Activated T-cell treated with anti-CD3 and anti-CD28 coated beads for 48 hours (primary cell): ENCODE measurements around the gene WDR18.

Experiments used
- DNase-seq: peaks from one replicate; pipeline ENCODE4 v3.0.0-alpha.2; 2020; ENCODE audit warnings: low read depth

WDR18 gene

DNA sequence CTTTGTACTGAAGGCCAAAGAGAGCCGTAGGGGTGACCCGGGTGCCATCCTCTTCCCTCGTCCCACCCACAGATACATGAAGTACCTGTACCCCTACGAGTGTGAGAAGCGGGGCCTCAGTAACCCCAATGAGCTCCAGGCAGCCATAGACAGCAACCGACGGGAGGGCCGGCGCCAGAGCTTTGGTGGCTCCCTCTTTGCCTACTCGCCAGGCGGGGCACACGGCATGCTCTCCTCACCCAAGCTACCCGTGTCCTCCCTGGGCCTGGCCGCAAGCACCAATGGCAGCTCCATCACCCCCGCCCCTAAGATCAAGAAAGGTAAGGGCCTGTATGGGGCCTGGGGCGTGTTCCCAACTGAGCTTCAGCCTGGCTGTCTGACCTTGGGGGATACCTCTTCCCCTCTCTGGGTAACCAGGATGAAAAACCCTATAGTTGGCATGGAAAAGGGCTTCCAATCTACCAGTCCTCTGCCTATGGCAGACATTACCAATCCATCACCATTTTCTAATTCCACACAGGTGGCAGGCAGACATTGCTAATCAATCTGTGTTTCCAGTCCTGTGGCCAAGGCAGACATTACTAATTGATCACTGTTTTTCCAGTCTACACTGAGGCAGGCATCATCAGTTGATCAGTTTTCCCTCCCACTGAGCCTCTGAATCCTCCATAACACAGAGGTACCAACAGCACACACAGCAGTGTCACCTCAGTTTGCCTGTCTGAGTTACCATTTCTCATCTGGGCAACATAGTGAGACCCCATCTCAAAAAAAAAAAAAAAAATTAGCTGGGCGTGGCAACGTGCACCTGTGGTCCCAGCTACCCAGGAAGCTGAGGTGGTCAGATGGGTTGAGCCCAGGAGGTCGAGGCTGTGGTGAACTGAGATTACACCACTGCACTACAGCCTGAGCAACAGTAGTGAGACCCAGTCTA lies 19.1 kb upstream of the WDR18 start:
- DNase-seq, result no peak

DNA sequence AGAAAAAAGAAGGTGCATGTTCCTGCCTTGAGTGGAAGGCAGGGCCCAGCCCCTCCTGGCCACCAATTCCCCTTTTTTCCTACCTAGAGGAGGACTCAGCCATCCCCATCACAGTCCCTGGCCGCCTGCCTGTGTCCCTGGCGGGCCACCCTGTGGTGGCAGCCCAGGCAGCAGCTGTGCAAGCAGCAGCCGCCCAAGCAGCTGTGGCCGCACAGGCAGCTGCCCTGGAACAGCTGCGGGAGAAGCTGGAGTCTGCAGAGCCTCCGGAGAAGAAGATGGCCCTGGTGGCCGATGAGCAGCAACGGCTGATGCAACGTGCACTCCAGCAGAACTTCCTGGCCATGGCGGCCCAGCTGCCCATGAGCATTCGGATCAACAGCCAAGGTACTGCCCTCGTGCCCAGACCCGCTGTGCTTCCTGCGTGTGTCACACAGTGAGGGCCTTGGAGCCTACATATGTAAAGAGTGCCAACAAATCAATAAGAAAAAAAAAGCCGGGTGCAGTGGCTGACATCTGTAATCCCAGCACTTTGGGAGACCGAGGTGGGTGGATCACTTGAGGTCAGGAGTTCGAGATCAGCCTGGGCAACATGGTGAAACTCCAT lies 17.6 kb upstream of the WDR18 start:
- no peak for DNase-seq

DNA sequence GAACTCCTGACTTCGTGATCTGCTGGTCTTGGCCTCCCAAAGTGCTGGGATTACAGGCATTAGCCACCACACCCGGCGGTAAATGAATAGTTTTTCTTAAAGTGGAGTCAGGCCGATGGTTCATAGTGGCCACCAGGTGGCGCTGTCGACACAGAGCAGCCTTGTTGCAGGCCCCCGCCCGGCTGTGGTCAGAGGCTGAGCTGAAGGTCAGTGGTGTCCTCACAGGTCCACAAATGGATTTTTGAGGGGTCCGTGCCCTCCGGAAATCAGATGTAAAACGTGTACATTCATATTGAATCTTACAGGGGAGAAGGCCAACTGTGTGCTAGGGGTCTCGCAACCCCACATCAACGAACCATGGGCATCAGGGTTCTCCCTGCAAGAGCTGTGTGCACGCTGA lies 13.4 kb upstream of the WDR18 start:
- DNase-seq, result no peak

DNA sequence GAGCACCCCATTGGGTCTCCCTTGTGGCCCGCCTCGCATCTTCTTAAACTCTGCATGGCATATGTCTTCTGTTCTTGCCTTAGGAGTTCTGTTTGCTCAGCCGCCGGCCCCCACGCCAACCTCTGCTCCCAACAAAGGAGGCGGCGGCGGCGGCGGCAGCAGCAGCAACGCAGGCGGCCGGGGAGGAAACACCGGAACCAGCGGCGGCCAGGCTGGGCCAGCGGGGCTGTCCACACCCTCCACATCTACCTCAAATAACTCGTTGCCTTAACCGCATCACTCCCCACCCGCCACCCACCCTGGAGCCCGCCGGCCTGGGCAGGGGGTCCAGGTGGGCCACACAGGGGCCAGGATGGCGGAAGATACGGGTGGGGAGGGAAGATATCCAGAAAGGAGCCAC lies 12.3 kb upstream of the WDR18 start:
- DNase-seq, result no peak

DNA sequence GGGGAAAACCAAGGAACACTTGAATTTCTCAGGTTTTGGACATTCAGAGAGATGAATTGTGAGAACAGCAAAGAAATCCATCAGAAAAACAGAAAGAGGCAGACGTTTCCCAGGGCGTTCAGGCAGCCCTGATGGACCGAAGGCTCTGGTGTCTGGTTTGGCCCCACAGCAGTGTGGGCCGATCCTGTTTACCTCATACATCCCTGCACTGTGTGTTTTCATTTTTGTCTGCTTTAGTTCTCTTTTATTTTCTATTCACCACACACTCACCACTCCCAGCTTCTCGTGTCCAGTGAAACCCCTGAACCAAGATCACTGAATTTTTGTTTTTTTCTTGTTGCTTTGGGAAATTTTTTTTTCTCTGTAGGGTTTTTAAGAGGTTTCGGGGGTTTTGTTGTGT lies 11.9 kb upstream of the WDR18 start:
- DNase-seq, result no peak

DNA sequence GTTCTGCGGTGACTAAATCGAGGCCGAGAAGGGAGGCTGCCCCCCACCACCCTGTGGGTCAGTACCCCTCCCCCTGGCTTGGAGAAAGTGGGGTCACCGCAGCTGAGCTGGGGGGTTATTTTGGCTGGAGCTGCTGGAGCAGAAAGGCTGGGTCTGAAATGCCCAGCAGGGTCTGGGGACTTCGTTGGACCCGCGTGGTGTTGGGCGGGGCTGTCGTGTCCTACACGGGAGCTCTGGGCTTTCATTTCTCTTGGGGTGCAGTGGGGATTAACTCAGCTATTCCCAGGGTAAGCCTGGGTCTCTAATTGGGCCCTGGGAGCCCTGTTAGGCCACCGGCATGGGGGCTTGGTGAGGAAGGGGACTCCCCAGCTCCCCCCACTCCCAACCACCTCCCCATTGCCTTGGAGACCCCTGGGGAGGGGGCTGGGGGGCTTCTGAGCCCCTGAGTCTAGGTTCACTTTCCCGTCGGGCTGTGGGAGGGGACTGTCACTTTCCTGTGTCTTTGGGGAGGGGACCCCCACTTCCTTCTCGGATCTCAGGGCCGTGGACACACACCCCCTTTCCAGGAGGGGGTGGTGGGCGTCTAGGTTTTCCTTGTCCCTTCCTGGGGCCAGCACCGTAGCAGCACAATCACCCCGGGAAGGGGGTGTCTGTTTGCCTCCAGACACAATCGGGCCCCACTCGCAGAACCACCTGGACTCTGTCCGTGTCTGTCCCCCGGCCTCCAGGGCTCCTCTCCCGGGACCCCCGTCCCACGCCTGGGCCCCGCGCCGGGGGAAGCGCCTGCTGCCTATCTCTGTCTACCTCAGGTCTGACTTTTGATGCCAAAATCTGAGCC lies 10.2 kb upstream of the WDR18 start:
- no peak for DNase-seq

DNA sequence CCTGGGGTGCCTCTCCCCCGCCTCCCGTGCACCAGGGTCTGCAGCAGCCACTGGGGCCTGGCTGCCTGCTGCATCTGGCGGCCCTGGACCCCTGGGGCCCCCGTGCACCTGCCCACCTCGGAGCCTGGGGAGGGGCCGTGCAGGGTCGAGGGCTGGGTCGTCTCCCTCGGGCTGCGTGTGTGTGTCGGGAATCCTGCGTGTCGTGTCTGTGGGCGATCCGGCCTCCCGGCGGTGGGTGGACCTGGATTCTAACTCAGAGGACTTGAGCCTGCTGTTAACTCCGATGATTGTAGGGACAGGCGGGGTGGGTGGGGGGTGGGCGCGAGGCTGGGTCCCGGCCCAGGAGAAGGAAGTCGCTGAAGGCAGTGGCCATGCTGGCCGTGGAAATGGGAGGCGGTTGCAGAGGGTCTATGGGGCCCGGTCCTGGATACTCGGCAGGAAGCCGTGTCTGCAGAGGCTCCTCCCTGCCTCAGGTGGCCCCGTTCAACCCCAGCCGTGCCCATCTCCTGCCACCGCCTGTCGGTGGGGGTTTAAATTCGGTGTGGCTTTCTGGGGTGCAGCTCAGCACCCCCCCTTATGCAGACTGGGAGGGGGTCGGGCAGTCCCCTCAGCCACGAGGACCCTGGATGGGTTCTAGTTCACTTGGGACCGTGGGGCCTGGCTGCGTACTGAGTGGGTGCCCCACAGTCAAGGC lies 9.4 kb upstream of the WDR18 start:
- DNase-seq, result no peak

DNA sequence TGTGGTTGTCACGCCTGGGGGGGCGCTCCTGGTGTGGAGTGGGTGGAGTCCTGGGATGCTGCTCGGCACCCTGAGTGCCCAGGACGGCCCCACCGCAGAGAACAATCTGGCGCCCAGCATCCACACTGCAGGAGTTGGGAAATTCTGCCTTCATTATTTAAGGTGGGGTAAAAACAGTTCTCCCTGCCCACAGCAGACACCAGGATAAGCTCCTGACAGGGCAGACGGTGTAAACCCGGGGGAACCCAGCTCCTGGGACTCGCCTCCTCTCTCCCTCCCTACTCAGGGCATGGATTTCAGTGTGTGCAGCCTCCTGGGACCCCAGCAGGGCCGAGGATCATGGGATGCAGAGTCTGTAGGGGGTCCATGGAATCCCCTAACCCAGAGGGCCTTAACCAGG lies 7.7 kb upstream of the WDR18 start:
- DNase-seq, result no peak

DNA sequence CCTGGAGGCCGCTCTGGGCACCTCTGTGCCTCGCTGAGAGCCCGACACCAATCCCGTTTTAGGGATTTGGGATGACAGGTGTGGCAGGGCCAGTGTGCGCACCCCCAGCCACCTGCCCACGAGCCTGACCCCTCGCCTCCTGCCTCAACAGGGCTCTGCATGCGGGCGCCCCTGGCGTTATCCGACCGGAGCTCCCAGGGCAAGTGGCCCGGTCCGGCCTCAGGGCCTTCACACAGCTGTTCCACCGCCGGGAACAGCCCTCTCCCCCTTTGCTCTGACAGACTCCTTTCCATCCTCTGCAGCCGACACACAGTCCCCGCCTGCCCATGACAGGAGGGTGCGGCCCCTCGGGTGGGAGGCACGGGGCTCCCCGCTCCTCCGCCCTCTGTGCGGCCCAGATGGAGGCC lies 7.1 kb upstream of the WDR18 start:
- DNase-seq, result no peak

DNA sequence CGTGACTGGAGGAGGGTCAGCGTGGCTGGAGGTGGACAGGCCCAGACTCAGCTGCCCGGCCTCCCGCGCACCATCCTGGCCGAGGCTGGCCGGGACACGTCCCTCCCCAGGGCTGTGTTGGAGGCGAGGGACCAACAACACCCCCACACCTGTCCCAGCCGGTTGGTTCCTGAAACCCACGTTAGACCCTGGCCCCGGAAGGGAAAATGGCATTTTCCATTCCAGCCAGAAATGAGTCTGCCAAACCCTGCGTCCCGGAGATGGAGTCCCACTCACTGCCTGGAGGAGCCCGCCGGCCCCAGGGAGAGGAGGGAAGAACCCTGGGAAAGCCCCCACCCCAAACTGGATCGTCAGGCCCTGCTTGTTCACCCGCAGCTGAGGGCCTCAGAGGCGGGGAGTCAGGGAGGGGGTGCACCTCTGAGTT lies 4.8 kb upstream of the WDR18 start:
- no peak for DNase-seq

DNA sequence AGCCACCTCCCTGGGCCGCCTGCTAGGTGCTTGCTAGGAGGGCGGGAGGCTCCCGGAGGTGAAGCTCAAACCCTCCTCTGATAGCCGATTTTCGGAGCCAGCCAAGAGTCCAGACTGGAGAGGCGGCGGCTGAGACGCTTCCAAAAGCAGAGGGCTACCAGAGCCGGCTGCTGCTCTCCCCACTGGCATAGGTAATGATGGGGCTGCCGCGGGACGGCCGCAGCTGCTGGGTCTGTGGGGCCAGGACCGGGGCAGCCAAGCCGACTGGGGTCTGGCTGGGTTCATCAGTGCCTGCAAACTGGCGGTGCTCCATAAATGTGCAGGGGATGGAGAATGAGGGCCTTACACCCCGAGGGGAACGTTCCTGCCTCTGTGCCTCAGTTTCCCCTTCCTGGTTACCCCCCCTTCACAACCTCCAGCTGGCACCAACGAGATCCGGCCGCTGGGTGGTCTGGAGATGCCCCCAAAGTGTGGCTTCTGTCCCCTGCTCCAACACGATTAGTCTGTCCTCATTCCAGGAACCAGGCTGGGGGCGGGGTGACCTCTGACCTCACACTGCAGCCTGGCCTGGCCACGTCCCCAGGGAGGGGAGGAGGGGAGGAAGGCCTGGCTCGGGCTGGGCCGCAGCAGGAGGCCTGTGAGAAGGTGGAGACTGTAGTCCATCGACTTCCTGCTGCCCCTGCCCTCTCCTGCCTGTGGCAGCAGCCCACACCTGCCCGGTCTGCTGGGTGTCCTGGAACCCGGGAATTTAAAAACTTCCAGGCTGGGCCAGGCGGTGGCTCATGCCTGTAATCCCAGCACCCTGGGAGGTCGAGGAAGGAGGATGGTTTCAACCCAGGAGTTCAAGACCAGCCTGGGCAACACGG lies 3.8 kb upstream of the WDR18 start:
- no peak for DNase-seq

DNA sequence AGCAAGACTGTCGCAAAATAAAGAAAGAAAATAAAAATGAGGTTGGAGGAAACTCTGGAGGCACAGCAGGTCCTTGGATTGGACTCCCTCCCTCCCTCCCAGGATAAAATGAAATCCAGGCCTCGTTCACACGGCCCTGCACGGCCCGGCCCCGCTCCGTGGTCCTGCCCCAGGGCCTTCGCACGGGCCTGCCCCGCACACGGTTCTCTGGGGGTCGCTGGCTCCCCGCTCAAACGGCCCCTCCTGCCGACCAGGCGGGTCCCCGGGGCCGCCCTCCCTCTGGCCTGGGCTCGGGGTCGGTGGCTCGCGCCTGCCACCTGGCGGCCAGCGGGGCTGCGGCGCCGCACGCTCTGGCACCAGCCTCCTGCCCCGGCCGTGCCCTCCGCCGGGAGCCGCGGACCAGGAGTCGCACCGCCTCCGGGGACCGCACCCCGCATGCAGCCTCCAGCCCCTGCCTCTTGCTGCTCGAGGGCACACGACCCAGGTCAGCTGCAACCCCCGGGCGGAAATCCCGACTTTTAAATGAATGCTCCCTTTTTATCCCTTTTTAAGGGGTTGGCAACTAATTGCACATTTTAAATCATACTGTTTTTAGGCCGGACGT lies 1.5 kb upstream of the WDR18 start:
- peak; percentile 83 for DNase-seq

DNA sequence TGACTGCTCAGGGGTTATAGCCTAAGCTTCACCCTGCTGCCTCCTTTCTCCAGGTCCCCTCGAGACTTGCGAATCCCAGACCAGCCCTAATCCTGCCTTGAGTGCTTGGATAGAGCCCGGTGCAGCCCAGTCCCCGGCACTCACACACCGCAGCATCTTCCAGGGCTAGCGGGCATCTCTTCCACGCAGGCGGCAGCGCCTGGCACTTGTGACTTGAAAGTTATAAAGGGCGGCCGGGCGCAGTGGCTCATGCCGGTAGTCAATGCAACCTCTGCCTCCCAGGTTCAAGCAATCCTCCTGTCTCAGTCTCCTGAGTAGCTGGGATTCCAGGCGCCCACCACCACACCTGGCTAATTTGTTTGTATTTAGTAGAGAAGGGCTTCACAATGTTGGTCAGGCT lies 1.9 kb downstream of the WDR18 start:
- no peak for DNase-seq

DNA sequence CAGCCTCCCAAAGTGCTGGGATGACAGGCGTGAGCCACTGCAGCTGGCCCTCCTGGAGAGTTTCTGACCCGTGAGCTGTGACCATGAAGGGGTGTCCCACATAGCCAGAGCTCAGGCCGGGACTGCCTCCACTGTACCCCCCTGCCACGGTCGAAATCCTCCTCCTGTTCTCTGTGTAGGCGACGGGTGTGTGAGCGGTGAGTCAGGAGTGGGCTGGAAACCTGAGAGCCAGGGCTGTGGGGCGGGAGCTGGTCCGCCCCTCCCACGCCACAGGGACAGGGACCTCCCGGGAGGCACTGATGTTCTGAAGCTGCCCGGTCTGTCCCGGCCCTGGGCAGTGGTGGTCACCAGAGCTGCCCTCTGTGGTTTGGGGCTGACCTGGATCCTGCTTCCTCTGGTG lies 3.9 kb downstream of the WDR18 start:
- no peak for DNase-seq

DNA sequence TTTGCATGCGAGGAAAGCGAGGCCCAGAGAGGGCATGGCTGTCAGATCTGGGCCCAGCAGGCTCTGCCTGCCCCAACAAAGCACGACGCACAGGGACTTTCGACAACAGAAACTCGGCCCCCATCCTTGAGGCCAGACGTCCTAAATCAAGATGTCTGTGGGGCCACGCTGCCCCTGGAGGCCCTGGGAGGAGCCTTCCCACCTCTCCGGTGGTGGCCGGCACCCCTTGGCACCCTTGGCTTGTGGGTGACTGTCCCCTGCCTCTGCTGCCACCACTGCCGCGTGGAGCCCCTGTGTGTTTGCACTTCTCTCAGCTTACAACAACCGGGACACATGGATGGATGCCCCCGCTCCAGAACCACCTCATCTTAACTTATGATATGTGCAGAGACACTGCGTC lies 4.4 kb downstream of the WDR18 start:
- no peak for DNase-seq

DNA sequence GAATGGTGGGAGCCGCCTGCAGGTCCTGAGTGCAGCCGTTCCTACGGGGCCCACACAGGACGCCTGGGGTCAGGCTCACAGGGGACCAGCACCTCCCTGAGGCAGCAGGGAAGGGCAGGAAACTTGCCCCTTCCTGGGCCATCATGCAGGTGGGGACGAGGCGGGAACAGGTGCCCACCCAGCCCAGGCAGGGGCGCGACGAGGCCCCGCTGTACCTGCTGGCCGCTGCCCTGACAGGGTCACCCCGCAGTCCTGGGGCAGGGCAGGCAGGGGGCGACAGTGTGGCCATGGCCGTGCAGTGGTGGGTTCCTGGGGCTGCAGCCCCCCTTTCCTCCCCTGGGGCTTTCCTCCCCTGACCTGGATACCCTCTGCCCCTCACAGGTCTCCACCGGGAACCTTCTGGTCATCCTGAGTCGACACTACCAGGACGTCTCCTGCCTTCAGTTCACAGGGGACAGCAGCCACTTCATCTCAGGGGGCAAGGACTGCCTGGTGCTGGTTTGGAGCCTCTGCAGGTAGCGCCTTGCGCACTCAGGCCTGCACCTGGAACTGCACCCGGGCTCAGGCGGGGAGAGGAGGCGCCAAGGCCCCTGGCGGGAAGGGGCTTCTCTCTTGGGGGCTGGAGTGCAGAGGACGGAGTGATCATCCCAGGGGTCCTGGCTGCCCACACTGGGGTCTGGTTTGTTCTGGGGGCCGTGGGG lies 5.4 kb downstream of the WDR18 start:
- DNase-seq, result no peak

DNA sequence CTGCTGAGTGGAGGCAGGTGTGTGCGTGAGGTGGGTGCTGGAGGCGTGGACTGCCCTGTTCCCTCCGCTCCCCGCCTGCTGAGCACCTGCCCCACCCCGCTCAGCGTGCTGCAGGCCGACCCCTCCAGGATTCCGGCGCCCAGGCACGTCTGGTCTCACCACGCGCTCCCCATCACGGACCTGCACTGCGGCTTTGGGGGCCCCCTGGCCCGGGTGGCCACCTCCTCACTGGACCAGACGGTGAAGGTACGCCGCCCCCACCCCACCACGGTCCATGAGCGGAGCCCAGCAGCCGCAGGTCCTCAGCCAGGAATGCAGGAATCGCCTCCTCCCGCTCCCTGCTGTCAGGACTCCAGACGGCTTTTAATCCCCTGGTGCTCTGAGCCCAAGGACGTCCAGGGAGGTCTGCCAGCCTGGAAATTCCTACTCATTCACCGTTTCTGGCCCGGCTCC lies 6.0 kb downstream of the WDR18 start:
- no peak for DNase-seq

DNA sequence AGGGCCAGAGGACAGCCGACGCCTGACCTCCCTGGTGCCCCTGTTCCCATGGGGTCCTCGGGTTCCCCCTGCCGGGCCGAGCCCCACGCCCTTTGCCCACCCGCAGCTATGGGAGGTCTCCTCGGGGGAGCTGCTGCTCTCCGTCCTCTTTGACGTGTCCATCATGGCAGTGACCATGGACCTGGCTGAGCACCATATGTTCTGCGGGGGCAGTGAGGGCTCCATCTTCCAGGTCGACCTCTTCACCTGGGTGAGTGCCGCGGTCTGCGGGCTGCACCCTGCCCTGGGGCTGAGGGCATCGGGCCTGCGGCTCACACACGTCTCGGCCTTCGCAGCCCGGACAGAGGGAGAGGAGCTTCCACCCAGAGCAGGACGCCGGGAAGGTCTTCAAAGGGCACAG lies 6.6 kb downstream of the WDR18 start:
- DNase-seq, result no peak

DNA sequence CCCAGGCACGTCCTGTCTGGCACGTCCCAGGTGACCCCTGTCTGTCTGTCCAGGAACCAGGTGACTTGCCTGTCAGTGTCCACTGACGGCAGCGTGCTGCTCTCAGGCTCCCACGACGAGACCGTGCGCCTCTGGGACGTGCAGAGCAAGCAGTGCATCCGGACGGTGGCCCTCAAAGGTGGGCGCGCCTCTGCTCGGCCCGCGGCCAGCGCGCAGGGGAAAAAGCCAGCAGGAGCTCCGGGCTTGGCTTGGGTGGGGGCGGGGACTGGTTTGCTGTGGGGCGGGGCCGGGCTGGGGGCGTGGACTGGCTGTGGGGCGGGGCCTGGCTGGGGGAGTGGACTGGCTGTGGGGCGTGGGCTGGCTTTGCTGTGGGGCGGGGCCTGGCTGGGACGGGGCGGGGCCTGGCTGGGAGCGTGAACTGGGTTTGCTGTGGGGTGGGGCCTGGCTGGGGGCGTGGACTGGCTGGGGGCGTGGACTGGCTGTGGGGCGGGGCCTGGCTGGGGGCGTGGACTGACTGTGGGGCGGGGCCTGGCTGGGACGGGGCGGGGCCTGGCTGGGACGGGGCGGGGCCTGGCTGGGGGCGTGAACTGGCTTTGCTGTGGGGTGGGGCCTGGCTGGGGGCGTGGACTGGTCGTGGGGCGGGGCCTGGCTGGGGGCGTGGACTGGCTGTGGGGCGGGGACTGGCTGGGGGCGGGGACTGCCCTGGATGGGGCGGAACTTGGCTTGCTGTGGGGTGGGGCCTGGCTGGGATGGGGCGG lies 7.2 kb downstream of the WDR18 start:
- DNase-seq, result peak; percentile 69
